Kidney glomerular epithelial cell (primary cell): ENCODE data around the gene ALPL.
"Not testable (repeated sequence)": the region's sequence is repeated elsewhere in the genome, so short reads cannot be mapped to it uniquely, and the experiment has no call there.

ENCODE experiments used
- DNase-seq: peaks from one replicate; lab custom pipeline; 2025; lab: John Stamatoyannopoulos, UW

ALPL gene

DNA sequence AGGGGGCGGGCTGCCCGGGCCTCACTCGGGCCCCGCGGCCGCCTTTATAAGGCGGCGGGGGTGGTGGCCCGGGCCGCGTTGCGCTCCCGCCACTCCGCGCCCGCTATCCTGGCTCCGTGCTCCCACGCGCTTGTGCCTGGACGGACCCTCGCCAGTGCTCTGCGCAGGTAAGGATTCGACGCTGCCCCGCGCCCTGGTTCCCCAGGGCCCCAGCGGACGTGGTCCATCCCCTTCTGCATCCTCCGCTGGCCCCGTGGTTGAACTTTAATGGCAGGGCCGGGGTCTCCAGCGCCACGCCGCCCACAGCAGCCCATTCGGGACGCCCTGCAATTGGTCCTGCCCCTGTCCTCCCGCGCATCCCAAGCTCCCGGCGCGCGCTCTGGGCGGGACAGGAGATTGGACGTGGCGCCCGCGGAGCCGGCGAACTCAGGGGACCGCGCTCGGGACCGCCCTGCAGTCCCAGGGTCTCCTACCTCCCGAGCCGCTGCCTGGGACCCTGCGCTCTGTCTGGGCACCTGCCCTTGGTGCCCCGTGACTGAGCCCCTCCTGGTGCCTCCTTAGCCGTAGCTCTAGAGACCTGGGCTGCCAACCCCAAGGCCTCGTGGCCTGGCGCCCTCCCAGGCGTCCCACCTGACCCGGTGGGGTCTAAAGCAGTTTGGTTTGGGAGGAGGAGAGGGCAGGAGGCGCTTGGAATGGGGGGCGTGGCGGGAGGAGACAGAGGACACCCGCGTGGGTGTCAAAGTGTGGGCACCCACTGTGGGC lies at the start of gene ALPL:
ALPL (plus strand) TSS at position 73 of the 762 bp plus-strand sequence. CDS start 44,659 bp downstream, outside the sequence.
- DNase-seq: no peak

DNA sequence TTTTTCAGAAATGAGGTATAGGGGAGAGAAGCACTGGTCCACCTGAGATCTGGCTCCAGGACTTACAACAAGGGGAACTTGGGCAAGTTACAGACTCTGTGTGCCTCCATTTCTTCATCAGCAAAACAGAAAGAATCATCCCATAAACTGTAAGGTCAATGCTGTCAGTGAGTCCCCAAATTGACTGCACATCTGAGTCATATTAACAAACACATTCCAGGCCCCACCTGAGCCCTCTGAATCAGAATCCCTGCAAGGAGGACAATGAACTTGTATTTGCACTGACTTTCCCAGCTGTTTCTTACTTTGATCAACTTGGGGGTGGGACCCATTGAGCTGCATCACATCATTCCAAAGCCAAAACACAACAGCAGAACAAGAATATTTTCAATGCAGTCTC lies 44.1 kb upstream of the ALPL start:
- not testable (repeated sequence) for DNase-seq

DNA sequence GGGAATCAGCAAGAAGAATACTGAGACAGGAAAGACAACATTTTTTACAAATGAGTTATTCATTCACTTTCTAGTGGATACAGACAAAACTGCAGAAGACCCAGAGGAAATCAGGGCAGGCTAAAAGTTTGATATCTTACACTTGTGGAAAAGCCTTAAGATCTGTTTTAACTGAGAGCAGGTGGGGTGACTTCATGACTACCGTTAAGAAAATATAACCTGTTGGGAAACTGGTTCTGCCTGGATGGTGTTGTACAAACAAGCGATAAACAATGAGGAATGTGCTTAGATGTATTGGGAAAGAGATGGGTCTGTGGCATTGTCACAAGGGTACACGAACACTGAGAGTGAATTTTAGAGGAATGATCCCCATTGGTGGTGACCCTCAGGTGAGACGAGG lies 41.3 kb upstream of the ALPL start:
- DNase-seq: not testable (repeated sequence)

DNA sequence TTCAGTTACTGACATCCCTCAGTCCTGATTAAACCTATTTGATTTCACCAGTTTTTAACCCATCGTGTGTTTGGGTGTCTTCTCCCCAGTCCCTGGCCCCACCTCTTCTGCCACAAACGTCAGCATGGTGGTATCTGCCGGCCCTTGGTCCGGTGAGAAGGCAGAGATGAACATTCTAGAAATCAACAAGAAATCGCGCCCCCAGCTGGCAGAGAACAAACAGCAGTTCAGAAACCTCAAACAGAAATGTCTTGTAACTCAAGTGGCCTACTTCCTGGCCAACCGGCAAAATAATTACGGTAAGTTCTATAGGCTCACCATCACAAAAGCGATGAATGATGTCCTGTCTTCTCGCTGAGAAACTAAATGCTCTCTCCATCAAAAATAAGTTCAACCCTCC lies 40.6 kb upstream of the ALPL start:
- DNase-seq: no peak

DNA sequence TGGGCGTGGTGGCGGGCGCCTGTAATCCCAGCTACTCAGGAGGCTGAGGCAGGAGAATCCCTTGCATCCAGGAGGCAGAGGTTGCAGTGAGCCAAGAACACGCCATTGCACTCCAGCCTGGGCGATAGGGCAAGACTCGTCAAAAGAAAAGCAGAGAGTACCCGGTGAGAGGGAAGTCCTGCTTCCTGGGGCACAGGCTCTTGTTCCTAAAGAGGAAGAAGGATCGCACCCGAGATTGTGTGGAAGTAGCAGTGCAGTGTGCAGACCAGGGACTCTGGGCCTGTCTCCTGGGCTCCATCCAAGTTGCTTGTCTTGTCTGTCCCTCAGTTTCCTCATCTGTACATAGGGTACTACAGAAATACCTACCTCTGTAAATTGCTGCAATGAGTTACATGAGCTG lies 39.6 kb upstream of the ALPL start:
- no peak for DNase-seq

DNA sequence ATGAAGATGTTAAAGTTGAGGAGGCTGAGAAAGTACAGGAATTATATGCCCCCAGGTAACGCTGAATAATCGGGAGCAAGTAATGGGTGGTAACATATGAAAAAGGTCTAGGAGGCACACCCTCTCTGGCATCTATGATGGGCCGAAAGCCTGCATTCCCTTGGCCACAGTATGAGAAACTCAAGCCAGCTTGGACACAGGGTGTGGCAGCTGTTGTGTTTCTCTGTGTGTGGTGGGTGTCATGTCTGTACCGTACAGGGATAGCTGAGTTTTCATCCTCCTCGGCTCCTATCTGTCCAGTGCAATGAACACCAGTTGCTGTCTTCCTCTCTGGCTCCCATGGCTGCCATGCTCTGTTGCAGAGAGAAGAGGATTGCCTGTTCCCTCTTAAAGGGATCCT lies 36.4 kb upstream of the ALPL start:
- no peak for DNase-seq

DNA sequence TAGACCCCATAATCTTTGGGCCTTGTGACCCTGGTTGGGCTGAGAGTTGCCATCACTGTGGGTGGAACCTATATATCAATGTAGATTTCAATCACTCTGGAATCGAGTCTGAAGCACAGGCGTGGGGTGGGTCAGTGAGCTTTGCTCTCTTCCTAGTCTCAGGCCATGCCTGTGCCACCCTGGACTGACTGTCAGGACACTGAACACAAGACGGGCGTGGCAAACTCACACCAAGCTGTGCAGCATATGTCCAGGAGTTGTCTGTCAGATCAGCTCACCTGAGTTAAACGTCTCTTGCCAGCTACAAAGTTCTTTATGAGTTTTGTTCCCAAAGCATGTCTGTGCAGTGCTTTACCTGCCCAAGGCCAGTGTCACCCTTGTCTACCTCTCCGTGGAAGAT lies 30.9 kb upstream of the ALPL start:
- DNase-seq: no peak

DNA sequence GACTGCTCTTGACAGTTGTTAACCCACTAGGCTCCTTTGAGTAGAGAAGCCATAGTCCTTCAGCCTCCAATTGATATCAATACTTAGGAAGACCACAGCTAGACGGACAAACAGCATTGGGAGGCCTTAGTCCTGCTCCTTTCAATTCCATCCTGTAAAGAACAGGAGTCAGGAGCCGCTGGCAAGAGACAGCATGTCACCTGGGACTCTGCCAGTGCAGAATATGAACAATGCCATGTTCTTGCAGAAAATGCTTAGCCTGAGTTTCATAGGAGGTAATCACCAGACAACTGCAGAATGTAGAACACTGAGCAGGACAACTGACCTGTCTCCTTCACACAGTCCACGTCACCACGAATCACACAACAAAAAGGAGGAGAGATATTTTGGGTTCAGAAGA lies 25.3 kb upstream of the ALPL start:
- DNase-seq: not testable (repeated sequence)

DNA sequence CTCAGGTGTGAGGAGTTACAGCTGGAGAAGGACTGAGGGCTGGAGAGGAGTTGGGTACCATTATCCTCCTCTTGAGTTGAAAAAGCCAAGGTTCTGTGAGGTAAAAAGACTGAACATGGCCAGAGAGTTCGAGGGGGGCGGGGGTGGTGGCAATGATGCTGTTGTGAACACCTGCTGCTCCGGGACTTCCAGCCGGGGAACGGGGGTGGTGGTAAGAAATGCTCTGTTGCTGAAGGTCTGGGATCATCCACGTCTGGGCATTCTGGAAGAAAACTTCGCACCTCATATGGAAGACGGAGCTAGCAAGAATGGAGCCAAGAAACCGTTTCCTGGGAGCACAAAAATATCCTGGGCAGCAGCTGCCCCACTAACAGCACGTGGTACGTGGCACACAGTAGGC lies 20.1 kb upstream of the ALPL start:
- no peak for DNase-seq

DNA sequence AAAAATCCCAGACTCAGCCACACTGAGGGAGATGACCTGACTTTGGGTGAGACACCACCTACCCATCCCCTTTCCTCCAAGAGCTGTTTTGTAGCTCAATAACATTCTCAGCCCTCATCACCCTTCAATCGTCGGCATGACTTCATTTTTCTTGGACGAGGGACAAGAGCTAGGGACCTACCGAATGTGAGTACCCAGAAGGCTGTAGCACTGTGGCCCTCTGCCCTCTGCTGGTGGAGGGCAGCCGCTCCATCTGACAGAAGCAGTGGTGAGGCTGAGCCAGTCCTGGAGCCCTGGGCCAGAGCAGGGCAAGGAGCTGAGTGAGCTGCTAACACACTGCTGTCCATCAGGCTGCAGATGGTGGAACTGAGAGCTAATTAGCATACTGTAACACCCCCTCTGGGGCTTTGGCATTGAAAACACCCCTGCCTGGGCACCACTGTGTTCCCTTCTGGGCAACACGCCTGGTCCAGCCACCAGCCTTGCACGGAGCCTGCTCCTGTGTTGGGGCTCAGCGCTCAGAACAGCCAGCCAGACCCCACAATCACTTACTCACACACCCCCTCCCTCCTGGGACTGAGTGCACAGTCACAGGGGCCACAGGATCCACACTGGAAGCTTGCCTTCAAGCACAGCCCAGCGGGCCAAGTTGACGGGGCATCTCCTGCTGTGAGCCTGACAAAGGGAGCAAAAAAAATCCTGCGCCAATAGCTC lies 18.3 kb upstream of the ALPL start:
- DNase-seq: no peak

DNA sequence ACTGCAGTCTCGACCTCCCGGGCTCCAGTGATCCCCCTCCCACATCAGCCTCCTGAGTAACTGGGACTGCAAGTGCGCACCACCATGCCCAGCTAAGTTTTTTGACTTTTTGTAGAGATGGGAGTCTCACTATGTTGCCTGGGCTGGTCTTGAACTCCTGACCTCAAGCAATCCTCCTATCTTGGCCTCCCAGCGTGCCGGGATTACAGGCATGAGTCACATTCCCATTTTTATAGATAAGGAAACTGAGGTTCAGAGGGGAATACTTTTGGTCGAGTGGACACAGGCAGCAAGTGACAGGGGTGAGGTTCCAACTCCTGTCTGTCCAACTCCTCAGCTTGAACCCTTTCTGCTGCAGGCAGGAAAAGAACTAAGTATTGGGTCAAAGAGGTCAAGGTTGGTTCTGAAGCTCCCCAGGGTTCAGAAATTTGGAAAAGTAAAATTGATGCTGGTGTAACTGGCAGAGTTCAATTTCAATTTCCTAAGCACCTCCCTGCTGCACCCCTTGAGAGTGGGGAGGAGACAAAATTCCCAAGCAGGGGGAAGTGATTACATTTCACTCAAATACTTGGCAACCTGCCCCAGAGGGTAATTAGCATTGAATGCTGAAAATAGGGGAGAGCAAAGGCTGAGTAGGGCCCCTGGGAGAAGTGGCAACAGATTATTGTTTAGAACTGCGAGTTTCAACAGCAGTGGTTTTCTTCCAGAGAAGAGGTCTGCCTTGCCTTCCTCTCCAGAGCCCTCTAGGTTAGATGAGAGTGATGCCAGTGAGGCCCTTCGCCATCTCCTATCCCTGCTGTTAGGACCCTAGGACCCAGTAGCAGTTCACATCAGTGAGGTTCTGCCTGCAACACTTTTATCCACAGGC lies 17.5 kb upstream of the ALPL start:
- DNase-seq: no peak

DNA sequence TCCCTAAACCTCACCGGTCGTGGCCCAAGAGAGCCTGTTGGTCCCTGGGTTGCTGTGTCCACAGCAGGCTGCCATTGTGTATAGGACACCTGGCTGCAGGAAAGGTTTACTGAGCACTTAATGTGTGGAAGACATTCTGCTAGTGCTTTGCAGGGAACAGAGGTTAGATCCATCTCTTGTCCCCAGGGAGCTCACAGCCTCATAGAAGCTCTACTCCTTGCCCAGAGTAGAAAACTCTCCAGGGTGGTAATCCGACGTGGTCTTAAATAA lies 16.9 kb upstream of the ALPL start:
- DNase-seq: no peak

DNA sequence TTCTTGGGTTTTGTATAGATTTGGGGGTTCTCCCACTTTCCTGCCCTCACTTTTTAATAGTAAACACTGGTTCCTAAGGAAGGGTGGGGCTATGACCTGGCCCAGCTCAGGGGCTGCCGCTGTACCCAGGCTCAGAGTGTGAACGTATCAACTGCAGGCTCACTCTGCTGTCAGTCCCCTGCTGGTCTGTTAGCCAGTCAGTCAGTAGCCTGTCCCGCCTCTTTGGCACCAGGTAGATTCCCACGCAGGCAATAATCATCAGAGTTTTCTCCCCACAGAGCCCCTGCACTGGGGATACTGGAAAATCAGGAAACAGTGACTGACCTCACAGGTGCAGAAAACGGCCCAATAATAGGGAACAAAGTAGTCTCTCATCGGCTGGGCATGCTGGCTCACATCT lies 15.0 kb upstream of the ALPL start:
- no peak for DNase-seq

DNA sequence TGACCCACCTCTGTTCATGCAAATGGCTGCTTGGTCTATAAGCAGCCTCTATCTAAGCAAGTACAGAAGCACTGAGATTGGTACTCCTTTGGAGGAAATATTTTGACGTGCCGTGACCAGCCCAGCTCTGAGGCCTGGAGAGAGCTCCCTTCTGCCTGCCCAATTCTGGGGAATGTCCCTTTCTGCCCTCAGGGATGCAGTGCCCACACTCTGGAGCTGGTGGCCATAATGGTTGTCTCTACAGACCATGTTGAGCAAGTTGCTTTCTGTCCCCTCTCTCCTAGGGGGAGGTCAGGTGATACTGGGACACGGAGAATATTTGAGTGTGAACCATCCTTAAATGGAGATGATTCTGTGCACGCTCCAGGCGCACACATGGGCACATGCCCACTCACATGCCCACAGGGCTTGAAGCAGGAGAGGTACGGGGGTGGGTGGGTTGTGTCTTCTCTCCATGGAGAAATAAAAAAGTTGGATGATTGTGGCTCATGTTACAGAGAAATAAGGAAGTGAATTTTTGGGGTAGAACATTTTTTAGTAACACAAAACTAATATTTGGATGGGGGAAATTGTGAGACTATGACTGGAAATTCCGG lies 13.9 kb upstream of the ALPL start:
- no peak for DNase-seq

DNA sequence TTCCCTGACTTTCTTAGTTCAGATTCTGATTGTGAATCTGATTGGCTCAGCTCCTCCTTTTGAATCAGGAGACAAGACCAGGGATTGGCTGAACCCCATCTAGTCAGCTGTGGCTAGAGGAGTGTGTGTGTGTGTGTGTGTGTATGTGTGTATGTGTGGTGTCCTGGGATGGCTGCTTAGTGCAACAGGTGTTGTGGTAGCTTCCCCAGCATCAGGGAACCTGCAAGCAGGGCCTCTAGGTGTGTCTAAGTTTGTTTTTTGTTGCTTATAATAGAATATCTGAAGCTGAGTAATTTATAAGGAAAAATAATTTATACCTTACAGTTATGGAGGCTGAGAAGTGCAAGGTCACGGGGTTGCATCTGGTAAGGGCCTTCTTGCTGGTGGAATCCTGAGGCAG lies 13.2 kb upstream of the ALPL start:
- no peak for DNase-seq

DNA sequence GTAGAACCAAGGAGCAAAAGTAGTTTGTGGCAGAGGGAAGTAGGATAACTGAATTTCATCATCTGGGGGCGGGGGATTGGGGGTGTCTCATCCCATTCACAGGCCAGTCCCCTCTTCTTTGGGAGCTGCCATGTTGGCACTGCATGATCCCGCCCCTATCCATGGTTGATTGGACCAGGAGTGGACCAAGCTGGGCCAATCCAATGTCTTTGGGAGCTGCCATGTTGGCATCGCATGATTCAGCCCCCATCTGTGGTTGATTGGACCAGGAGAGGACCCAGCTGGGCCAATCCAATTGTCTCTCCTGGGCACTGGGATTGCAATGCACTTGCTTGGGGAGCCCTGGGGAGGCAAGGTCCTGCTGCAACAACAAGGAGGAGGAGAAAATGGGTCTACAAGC lies 12.3 kb upstream of the ALPL start:
- no peak for DNase-seq

DNA sequence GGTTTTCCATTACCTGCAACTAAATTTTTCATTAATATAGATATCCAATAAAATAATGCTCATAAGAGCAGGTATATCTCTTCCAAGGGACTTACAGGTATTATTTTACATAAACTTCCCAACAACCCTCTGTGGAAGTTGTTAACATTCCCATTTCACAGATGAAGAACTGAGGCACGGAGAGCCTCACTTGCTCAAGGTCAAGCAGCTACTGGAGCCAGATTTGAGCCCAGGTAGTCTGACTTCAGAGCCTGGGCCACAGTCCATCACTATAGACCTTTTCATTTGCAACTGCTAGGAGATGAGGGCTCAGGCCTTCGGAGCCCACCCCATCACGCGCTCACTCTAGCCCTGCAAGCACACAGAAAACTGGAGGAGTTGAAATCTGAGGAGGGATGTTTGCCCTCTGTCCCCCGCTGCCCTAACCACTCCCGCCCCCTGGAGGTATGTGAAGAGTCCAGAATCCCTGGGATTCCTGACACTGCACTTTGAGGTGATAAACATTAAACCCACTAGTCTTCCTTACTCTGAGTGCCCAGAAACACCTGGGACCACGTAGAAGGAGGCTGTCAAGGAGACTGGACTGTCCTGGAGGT lies 11.7 kb upstream of the ALPL start:
- no peak for DNase-seq

DNA sequence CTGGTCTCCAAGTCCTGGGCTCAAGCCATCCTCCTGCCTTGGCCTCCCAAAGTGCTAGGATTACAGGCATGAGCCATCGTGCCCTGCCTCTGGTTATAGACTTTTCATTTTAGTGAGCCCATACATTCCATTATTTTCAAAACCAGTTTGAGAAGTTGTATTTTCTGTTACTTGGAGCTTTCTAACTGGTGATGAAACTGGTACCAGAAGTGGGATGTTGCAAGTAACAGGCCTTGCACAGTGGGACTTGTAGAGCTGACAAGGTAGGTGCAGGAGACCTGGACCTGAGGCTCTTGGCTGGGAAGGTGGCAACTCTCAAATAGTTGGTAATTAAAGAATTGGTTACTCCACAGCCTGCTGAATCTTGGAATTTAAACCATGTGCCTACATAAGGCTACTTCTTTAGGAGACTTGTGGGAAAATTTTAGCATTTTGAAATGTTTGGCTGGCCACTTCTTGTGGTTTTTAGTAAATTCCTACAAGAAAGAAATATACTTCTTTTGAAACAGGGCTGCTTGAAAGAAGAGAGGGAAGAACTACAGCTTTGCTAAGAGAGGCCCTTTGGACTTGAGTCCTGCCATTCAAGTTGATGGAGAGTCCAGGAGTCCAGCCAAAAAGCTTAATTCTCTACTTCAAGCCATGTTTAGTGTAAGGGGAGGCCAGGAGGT lies 9.8 kb upstream of the ALPL start:
- no peak for DNase-seq

DNA sequence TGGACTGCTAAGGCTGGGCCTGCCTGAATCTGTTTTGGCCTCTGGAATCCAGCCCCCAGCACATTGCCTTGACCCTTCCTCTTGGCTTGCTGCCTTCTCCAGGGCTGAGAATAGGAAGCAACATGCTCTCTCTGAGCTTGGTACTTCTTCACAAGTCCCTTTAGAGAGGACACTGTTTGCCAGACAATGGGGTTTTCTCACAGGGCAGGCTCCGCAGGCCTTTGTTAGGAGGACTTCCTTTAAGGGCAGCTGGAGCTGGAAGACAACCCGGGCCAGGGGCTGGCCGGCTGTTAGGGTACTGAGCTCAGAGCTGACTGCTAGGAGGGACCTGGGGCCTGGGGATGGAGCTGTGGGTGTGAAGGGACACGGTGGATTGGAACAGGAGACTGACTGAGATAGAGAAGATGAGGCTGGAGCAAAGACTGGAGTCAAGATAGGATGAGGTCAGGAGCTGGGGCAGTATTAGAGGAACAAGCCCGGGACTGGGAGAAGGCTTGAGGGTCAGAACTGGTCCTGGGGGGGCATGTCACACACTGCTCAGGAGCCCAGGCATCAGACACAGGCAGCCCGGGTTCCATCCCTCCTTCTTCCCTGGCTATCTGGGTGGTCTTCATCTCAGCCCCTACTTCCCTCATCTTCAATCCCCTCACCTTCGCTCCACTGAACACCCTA lies 5.4 kb upstream of the ALPL start:
- DNase-seq: no peak

DNA sequence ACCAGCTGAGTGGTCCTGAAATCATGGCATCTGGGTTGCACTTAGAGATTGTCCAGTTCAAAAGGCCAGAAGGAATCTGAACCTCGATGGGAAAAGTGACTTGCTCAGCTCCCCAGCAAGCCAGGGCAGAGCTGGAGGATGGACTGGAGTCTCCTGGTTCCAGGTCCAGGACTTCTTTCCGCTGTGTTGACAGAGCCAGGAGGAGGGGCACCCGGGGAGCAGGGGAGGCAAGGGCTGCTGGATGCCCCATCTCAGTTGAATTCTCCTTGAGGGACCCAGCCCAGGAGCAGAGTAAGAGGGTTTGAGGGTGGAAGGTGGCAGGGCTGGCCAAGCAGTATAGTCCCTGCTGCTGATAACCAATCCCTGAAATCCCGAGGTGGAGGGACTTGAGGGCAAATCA lies 2.4 kb upstream of the ALPL start:
- DNase-seq: no peak
